Measurements from ENCODE around the gene LRP10.
"Not testable (repeated sequence)": the region's sequence is repeated elsewhere in the genome, so short reads cannot be mapped to it uniquely, and the experiment has no call there.

Gene LRP10

GRCh38 chr14:22910916-22911315 is 39.4 kb downstream of the LRP10 start:
- in situ Hi-C loops (cut with MboI; ENCODE audit: low sequenced_read_pairs), result no loop called here

GRCh38 chr14:22914836-22915235 is 43.3 kb downstream of the LRP10 start:
- in situ Hi-C loops (cut with MboI; ENCODE audit: low sequenced_read_pairs), result not testable (repeated sequence)

DNA sequence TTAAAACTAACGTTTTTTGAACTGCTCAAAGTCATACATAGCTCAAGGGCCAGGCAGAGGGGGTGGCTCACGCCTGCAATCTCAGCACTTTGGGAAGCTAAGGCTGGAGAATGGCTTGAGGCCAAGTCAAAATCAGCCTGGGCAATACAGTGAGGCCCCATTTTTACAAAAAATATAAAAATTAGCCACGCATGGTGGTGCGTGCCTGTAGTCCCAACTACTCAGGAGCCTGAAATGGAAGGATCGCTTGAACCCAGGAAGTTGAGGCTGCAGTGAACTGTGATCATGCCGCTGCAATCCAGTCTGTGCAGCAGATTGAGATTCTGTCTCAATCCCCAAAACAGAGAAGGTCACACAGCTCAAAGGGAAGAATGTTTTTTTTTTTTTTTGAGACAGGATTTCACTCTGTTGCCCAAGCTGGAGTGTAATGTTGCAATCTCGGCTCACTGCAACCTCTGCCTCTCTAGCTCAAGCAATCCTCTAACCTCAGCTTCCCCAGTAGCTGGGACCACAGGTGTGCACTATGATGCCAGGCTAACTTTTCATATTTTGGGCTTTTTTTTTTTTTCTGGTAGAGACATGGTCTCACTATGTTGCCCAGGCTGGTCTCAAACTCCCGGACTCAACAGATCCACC is 44.5 kb downstream of the LRP10 start:
- in situ Hi-C loops (cut with MboI; ENCODE audit: low sequenced_read_pairs), result no loop called here

GRCh38 chr14:22918804-22919600 is 47.5 kb downstream of the LRP10 start, which contains the start of gene RBM23:
TSS of gene RBM23 (minus strand) at chr14:22919149.
- in situ Hi-C loops (cut with MboI; ENCODE audit: low sequenced_read_pairs), result no loop called here

DNA sequence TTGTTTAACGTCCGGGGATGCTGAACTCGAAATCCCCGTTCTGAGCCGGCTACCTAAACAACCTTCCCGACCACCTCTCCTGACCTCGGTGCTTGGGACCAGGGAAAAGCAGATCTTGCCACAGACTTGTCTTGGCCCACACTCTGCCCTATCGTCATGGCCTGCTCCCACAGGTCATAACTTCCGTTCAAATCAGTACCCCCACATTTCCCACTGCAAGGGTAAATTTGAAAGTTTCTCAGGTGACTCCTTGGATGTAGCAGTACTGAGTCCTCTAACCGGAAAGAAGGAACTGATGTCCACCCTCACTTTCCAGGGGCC is 48.0 kb downstream of the LRP10 start:
- in situ Hi-C loops (cut with MboI; ENCODE audit: low sequenced_read_pairs), result no loop called here

DNA sequence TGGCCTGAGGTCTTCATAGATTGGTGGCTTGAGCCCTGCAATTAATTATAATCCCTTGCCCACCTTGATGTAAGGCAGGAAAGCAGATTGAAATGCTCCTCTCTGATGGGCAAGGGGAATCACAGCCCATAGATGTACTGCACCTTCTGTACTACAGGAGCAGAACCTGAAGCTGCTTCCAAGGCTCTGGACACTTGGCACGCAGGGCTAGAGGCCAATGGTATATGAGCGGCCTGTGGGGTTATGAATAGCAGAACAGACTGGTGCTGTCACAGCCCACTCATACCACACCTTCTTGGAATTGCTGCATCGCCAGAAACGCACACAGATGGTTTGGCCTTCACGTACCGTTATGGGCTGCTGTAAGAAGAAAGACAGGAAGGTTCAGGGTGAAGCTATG is 49.2 kb downstream of the LRP10 start:
- in situ Hi-C loops (cut with MboI; ENCODE audit: low sequenced_read_pairs), result no loop called here

DNA sequence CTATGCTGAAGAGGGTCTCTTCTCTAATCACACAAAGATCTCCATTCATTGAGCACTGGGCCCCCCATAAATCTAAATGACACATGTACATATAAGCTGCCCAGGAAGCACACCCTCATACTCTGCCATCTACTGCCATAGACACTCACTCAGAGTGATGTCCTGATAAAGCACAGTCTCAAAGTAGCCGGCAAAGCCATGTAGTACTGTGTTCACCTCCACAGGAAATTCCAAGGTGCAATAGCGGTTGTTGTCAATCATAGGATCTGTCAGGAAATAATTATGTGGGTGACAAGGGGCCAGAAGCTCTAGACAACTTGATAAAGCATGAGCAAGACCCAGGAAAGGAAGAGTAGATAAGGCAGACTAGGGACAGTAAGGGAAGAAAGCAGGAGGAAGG is 50.8 kb downstream of the LRP10 start:
- in situ Hi-C loops (cut with MboI; ENCODE audit: low sequenced_read_pairs), result no loop called here

DNA sequence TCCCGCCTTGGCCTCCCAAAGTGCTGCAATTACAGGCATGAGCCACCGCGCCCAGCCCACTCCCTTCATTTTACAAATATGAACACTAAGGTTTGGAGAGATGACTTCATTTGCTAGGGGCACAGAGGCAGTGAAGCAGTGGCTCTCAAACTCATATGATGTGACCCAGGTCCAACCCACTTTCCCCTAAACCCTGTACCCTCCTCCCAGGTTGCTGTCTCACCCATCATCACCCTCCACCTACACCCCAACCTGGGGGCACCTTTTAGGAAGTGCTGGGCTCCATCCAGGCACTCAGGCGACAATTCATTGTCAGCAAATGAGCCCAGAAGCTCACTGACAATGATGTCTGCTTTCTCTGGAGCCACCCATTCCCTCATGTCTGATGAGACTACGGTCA is 52.2 kb downstream of the LRP10 start:
- in situ Hi-C loops (cut with MboI; ENCODE audit: low sequenced_read_pairs), result no loop called here

DNA sequence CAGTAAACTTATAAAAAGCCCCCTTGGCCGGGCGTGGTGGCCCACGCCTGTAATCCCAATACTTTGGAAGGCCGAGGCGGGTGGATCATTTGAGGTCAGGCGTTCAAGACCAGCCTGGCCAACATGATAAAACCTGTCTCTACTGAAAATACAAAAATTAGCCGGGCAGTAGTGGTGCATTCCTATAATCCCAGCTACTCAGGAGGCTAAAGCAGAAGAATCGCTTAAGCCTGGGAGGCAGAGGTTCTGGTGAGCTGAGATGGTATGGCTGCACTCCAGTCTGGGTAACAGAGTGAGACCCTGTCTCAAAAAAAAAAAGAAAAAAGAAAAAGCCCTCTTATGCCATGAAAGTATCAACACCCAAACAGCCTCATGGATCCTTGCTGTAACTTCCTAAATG is 54.0 kb downstream of the LRP10 start:
- in situ Hi-C loops (cut with MboI; ENCODE audit: low sequenced_read_pairs), result no loop called here

DNA sequence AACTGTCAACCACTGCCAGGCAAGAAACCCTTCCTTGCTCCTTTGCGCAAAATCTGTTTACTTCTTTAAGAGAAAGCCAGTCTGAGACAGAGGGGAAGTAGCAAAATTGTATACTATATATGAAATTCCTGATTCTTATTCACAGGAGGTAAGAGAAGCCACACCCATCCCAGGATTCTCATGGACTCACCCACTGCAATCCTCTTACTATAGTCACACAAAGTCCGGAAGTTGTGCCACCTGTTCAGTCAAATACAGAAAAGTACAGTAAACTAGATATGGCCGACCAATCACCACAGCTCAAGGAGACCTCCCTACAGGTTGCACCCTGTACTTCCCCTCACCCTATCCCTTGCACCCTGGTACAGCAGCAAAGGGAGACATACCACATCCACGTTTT is 54.8 kb downstream of the LRP10 start:
- in situ Hi-C loops (cut with MboI; ENCODE audit: low sequenced_read_pairs), result no loop called here

GRCh38 chr14:22928237-22929103 is 56.9 kb downstream of the LRP10 start:
- in situ Hi-C loops (cut with MboI; ENCODE audit: low sequenced_read_pairs), result no loop called here

DNA sequence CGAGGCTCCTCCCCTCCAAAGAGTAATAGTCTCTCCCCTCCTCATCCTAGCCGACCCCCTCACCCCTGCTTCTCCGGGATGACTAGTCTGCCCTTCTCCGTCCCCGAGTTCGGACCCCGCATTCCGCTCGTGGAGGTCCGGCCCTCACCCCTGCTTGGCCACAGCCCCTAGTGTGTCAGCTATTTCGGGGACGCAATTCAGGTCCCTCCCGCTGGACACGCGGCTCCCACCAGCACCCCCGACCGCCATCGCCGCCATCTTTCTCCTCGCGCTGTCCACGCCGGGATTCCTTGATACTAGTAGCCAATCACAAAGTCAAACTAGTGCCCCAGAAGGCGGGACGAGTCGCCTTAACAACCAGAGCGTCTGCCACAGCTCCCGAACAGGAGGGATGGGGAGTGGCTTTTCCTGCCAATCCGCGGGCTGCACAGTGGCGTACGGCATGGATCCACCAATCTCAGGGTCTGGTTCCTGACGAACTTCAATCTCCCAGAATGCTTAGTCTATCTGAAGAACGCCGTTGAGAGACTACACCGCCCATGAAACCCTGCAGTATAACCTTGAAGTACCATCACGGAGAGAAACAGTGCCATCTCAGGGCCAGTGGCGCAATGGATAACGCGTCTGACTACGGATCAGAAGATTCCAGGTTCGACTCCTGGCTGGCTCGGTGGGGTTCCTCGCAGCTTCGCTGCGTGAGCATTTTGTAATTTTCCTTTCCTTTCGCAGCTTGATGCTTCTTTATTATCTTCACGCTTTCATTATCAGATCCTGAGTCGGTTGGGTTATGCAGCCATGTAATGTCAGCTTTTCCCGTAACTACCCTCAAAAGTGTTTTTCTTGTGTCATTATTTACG is 57.8 kb downstream of the LRP10 start, which contains the start of gene PRMT5:
TSS of gene PRMT5 (minus strand) at position 273 of the 857 bp plus-strand sequence. CDS start at position 258, 15 bp downstream.
- in situ Hi-C loops (cut with MboI; ENCODE audit: low sequenced_read_pairs), result no loop called here

- in situ Hi-C loops (cut with MboI; ENCODE audit: low sequenced_read_pairs), result no loop called here
Observed at GRCh38 chr14:22929961-22930364, 58.4 kb downstream of the LRP10 start.

All from HL-60/S4 treated with retinoic acid at 250 ng/mL for 4 days and 3 days (cell line).